ENCODE results near the gene SNAP47.

The SNAP47 gene

GRCh38 chr1:227760377-227760776, 25.1 kb downstream of the SNAP47 start:
- FAIRE-seq (no peak), DNase-seq (ENCODE audit: insufficient read length, low spot score) (no peak)
- TF ChIP-seq CTCF (IDR thresholded peaks at IDR 0.05; ENCODE audit: insufficient read depth, missing control alignments) = no peak

GRCh38 chr1:227761621-227762230, 26.5 kb downstream of the SNAP47 start:
- FAIRE-seq (no peak), DNase-seq (ENCODE audit: insufficient read length, low spot score) (no peak)
- TF ChIP-seq CTCF (IDR thresholded peaks at IDR 0.05; ENCODE audit: insufficient read depth, missing control alignments) = no peak

DNA sequence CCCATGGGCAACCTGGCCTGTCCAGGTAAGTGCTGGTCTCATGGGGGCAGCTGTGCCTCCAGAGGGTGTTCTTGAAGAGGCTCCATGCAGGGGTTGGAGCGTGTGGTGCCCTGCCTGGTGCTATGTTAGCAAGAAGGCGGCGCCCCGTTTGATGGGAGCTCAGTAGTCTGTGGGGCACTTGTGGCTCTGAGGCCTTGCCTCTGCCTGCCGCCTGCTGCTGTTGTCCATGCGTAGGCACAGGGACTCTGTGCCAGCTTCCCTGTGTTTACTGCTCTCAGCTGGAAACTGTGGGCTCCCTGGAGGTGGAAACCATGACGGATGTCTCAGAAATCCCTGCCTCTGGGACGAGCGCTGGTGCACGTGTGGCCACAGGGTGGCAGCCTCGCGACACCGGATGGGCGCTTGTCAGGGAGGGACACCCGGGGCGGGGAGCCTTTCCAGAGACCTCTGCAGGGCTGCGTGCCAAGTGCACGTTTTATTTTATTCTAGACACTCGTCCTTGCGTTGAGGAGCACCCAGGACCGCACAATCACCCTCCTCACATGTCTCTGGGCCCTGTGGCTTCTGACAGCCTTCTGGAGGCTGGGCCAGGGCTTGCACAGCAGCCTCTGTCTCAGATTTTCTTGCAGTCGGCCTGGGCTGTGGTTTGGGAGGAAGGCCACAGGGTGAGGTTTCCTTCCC, 27.1 kb downstream of the SNAP47 start:
- DNase-seq (ENCODE audit: insufficient read length, low spot score) (peak; percentile 100), FAIRE-seq (no peak)
- peak; percentile 96 for TF ChIP-seq CTCF (IDR thresholded peaks at IDR 0.05; ENCODE audit: insufficient read depth, missing control alignments)

DNA sequence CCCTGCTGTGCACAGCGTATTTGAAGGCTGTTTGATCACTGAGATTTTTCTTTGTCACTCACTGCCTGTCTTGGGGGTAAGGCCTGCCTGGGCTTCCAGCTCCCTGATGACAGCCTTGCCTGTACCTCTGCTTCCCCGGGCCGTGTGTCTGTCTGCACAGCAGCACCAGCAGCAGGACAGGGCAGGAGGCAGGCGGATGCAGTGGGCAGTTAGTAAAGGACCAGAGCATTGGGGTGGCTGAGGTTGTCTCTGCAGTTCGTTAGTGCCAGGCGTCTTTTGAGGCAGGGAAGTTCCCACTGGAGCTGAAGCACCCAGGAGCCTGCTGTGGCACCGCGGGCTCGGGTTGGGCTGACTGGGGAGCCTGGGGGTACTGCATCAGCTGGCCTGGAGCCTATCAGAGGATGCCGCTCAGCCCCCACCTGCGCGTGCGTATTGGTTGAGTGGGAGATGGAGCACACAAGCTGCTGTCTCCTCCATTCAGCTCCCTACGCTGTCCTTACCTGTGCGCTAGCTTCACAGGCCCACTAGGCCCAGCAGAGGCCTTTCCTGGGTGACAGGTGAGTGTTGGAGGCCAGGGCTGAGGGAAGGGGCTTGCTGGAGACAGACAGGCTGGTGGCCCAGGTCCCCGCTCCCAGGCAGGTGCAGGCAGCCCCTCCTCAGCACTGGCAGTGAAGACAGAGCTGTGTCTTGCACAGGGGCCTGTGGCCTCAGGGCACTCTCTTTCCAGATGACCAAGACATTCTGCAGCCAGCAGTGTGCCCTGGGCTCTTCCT, 28.2 kb downstream of the SNAP47 start:
- no peak for TF ChIP-seq CTCF (IDR thresholded peaks at IDR 0.05; ENCODE audit: insufficient read depth, missing control alignments)
- DNase-seq (ENCODE audit: insufficient read length, low spot score) (no peak), FAIRE-seq (no peak)

DNA sequence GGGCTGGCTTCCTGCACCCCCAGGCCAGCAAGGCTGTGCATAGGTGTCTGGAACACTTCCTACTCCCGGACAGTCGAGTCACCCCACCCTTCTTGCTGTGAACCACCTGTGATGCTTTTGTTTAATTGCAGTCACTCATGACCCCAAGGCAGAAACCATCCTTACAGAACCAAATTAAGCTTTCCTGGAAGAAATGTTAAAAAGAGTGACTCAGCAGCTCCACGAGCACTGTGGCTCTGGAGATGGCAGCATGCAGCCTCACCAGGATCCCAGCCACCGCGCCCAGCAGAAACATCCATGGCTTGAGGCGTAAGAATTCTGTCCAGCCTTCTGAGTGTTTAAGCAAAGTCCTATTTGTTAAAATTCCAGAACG, 28.8 kb downstream of the SNAP47 start:
- no peak for DNase-seq (ENCODE audit: insufficient read length, low spot score)
- no peak for FAIRE-seq
- TF ChIP-seq CTCF (IDR thresholded peaks at IDR 0.05; ENCODE audit: insufficient read depth, missing control alignments) = no peak

DNA sequence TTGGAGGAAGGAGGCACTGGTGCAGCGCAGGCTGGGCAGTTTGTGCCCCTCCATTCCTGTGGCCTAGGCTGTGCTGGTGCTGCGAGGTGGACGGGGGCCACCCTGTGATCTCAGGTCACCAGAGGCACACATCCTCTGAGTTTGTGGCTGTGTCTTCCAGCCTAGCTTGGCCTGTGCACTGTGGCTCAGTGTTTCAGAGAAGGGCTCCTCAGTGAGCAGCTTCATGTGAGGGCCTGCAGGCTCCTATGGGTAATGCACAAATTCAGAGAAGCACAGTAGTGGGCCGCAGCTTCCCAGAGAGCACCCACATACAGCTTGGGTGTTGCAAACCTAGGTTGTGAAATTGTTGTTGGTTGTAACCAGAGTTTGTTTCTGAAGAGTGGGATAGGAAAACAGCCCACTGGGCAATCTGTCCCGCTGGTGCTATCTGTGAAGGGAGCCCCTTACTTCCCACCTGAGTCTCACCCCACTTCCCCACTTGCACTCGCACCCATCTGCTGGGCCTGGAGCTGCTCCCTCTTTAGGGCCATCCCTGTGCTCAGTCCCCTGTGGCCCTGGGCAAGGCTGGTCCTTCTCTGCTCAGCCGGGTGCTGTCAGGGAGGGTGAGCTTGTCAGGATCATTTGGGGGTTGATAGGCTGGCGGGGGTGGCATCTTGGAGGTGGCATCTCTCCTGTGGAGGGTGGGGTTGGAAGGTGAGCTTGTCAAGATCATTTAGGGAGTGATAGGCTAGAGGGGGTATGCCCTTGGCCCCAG, 30.2 kb downstream of the SNAP47 start:
- no peak for DNase-seq (ENCODE audit: insufficient read length, low spot score)
- FAIRE-seq = no peak
- no peak for TF ChIP-seq CTCF (IDR thresholded peaks at IDR 0.05; ENCODE audit: insufficient read depth, missing control alignments)
